ENCODE measurements around the gene SCCPDH.

DNA sequence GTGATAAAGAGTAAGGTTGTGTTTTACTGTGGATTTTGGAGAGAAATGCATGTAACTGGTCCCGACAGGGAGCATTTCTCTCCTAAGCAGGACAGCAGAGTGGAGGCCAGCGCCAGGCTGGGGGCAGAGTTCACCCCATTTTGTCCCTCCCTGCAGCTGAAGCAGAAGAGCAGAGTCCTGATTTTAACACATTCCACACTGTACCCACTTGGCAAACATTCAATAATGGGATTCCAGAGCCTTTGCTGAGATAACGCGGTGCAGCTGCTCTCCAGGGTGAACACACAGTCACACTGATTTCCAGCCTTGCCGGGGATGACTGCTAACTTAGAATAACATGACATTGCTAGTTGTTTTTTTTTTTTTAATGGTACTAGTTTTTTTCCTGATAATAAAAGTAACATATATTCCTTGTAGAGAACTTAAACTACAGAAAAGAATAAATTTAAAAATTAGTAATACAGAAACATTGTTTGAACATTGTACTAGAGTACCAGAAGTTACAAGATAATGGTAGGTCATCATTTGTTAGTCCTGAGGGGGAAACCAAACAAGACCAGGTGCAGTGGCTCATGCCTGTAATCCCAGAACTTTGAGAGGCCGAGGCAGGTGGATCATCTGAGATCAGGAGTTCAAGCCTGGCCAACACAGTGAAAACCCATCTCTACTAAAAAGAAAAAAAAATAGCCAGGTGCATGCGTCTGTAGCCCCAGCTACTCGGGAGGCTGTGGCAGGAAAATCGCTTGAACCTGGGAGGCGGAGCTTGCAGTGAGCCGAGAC lies 77.2 kb downstream of the SCCPDH start:
- TF ChIP-seq, protein P1, sequence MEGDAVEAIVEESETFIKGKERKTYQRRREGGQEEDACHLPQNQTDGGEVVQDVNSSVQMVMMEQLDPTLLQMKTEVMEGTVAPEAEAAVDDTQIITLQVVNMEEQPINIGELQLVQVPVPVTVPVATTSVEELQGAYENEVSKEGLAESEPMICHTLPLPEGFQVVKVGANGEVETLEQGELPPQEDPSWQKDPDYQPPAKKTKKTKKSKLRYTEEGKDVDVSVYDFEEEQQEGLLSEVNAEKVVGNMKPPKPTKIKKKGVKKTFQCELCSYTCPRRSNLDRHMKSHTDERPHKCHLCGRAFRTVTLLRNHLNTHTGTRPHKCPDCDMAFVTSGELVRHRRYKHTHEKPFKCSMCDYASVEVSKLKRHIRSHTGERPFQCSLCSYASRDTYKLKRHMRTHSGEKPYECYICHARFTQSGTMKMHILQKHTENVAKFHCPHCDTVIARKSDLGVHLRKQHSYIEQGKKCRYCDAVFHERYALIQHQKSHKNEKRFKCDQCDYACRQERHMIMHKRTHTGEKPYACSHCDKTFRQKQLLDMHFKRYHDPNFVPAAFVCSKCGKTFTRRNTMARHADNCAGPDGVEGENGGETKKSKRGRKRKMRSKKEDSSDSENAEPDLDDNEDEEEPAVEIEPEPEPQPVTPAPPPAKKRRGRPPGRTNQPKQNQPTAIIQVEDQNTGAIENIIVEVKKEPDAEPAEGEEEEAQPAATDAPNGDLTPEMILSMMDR (IDR thresholded peaks at IDR 0.05): no peak
- TF ChIP-seq EP300 (IDR thresholded peaks at IDR 0.05) (no peak), POLR2A (IDR thresholded peaks at IDR 0.05) (no peak), POLR2AphosphoS5 (IDR thresholded peaks at IDR 0.05) (no peak)

Data from sigmoid colon (tissue), 4 donors.